ENCODE measurements around the gene HELZ.

HELZ gene

DNA sequence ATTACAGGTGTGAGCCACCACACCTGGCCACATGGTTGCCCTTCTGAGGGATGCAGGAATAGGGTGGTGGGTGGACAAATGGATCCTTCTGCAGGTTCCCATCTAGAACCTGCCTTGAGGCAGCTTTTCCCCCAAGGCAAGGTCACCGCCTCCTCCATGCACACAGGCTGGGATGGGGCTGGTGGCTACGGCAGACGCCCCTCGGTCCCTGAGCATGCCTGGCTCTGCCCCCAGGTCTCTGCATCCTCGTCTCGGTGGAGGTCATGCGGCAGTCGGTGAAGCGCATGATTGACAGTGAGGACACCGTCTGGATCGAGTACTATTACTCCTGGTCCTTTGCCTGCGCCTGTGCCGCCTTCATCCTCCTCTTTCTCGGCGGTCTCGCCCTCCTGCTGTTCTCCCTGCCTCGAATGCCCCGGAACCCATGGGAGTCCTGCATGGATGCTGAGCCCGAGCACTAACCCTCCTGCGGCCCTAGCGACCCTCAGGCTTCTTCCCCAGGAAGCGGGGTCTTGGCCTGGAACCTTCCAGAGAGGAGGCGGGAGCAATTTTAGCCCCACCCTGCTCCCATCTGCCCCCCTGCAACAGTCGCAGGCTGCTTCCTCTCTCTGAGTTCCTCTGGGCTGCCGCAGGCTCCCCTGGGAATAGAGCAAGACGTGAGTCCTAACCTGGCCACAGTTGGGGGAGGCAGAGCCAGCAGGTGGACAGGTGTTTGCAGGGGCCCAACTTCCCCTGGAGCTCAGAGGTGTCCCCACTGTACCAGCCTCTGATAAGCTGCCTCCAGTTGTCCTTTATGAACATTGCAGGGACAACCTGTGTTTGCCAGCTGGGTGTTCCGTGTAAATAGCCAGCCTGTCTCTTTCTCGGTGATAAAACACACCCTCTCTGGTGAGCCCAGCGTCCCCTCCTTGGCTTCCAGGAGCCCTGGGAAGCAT is 188.9 kb downstream of the HELZ start:
- H3K27me3 Mint-ChIP-seq (ENCODE audit: low read depth) = no peaks in the 10 kb centered on the region
- TF ChIP-seq, protein P1, sequence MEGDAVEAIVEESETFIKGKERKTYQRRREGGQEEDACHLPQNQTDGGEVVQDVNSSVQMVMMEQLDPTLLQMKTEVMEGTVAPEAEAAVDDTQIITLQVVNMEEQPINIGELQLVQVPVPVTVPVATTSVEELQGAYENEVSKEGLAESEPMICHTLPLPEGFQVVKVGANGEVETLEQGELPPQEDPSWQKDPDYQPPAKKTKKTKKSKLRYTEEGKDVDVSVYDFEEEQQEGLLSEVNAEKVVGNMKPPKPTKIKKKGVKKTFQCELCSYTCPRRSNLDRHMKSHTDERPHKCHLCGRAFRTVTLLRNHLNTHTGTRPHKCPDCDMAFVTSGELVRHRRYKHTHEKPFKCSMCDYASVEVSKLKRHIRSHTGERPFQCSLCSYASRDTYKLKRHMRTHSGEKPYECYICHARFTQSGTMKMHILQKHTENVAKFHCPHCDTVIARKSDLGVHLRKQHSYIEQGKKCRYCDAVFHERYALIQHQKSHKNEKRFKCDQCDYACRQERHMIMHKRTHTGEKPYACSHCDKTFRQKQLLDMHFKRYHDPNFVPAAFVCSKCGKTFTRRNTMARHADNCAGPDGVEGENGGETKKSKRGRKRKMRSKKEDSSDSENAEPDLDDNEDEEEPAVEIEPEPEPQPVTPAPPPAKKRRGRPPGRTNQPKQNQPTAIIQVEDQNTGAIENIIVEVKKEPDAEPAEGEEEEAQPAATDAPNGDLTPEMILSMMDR (IDR thresholded peaks at IDR 0.05; ENCODE audit: unreplicated experiment in 3 of 3) = no peak
- no peak overlapping the region for H3K4me3 Mint-ChIP-seq
- H3K27ac Mint-ChIP-seq = no peak overlapping the region
- H3K4me1 Mint-ChIP-seq = peaks cover 14% of the 10 kb centered on the region
- H3K9me3 Mint-ChIP-seq = no peaks in the 10 kb centered on the region
- H3K36me3 Mint-ChIP-seq (ENCODE audit: low read depth) = peaks cover 5% of the 10 kb centered on the region

DNA sequence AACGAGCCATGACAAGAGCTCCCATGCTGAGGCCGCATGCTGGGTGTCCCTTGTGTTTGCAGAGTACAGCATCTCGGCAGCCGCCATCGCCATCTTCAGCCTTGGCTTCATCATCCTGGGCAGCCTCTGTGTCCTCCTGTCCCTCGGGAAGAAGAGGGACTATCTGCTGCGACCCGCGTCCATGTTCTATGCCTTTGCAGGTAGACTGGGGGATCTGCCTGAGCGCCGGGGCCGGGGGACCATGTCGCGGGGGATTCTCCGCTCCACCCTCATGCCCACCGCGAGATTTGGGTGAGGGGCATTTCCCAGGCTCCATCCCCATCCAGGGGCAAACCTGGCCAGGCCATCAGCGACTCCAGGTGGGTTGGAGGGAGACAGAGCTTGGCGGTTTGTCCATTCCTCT is 190.0 kb downstream of the HELZ start:
- Mint-ChIP-seq H3K4me1 (peaks cover 21% of the 10 kb centered on the region), H3K9me3 (no peaks in the 10 kb centered on the region), H3K27me3 (ENCODE audit: low read depth) (no peaks in the 10 kb centered on the region), H3K4me3 (no peak overlapping the region), H3K36me3 (ENCODE audit: low read depth) (no peaks in the 10 kb centered on the region), H3K27ac (no peak overlapping the region)
- TF ChIP-seq, protein P1 (IDR thresholded peaks at IDR 0.05; ENCODE audit: unreplicated experiment in 3 of 3) = no peak

DNA sequence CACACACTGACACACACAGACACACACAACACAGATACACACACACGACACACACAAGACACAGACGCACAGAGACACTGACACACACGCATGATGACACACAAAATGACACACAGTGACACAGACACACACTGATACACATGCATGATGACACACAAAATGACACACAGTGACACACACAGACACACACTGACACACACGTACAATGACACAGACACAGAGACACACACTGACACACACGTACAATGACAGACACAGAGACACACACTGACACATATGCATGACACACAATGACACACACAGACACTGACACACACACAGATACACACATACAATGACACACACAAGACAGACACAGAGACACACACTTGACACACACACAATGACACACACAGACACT is 190.4 kb downstream of the HELZ start:
- TF ChIP-seq, protein P1 (IDR thresholded peaks at IDR 0.05; ENCODE audit: unreplicated experiment in 3 of 3) = no peak
- Mint-ChIP-seq H3K36me3 (ENCODE audit: low read depth) (no peaks in the 10 kb centered on the region), H3K9me3 (peaks cover under 1% of the 10 kb centered on the region), H3K4me1 (peaks cover 21% of the 10 kb centered on the region), H3K27me3 (ENCODE audit: low read depth) (no peaks in the 10 kb centered on the region), H3K27ac (no peak overlapping the region), H3K4me3 (no peak overlapping the region)

DNA sequence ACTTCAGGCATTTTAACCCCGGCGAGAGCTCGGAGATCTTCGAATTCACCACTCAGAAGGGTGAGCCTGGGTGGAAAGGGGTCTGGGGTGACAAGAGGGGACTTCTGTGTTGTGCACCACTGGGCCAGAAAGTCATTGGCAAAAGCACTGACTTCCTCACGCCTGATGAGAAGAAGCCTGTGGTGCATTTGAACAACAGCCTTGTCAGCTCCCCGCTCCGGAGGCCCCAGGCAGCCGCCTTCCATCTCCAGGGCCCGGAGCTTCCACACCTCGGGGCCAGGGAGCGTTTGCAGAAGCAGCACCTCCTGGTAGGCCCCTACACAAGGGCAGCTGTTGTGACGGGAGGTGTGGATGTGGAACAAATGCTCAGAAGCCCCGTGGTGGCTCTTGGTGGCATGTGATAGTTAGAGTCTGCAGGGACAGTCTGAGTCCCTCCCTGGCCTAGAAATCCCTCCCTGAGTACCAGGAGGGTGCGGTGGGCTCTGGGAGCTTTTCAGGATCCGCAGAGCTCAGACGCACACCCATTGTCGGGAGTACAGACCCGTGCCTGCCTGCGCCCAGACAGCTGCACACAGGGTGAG is 190.9 kb downstream of the HELZ start:
- Mint-ChIP-seq H3K9me3 (peaks cover 4% of the 10 kb centered on the region), H3K4me1 (peaks cover 21% of the 10 kb centered on the region), H3K27me3 (ENCODE audit: low read depth) (no peaks in the 10 kb centered on the region), H3K4me3 (no peak overlapping the region), H3K27ac (no peak overlapping the region), H3K36me3 (ENCODE audit: low read depth) (no peaks in the 10 kb centered on the region)
- TF ChIP-seq, protein P1 (IDR thresholded peaks at IDR 0.05; ENCODE audit: unreplicated experiment in 3 of 3) = no peak

DNA sequence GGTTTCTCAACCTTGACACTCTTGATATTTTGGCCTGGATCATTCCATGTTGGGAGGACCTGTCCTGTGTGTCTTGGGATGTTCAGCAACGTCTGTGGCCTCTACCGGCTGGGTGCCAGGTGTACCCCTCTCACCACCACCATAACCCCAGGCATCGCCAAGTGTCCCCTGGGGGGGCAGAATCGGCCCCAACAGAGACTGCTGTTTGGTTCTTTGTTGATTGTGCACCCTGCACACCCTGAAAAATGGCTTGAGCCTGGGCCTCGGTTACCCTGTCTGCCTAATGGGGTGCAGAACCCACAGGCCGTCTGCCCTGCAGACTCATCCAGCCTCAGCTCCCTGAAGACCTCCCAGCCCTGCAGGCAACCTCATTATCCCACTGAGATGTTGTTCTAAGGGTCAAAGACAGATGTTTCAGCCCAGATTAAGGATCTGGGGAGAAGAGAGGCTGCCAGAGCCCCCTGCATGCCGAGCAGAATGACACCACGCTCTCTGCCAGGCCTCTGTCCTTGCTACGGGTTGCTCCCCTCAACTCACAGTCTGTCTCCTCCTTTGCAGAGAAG is 191.5 kb downstream of the HELZ start:
- peaks cover 5% of the 10 kb centered on the region for H3K36me3 Mint-ChIP-seq (ENCODE audit: low read depth)
- H3K4me1 Mint-ChIP-seq = peaks cover 21% of the 10 kb centered on the region
- no peak overlapping the region for H3K4me3 Mint-ChIP-seq
- TF ChIP-seq, protein P1 (IDR thresholded peaks at IDR 0.05; ENCODE audit: unreplicated experiment in 3 of 3) = no peak
- no peak overlapping the region for H3K27ac Mint-ChIP-seq
- peaks cover 10% of the 10 kb centered on the region for H3K9me3 Mint-ChIP-seq
- H3K27me3 Mint-ChIP-seq (ENCODE audit: low read depth) = no peaks in the 10 kb centered on the region

Data from nephron (organoid).